HepG2 (cell line): Measurements from ENCODE around the gene PKP4. TPM values are rescaled to one million over a fixed set of nuclear protein-coding genes. Genes with fewer than 3 reads are reported as not detected.
"Not testable (repeated sequence)": the region's sequence is repeated elsewhere in the genome, so short reads cannot be mapped to it uniquely, and the experiment has no call there.

Experiments
- ATAC-seq: fragments of 200-7000 bp; cut with Tn5 transposase; 3 replicates; pipeline ENCODE4 v1.9.1; 2020; ENCODE audit warnings: mild to moderate bottlenecking, moderate library complexity
- BruUV-seq: library from RNA; stranded (reverse); fragments of 400-500 nt; replicated peaks from 2 replicates; lab custom pipeline; 2021; lab: Mats Ljungman, UMichigan
- CTCF ChIA-PET: fragments of 300-600 bp; formaldehyde crosslinking; extraction: SDS; loops from one replicate; lab custom pipeline; 2021; ENCODE audit warnings: low total read pairs, inconsistent platforms, low intra/inter-chr PET ratio; lab: Yijun Ruan, JAX
- POLR2A ChIA-PET: fragments of 350-600 bp; sonication (Branson Sonifier 250); formaldehyde crosslinking; loops from one replicate; lab custom pipeline; 2020; ENCODE audit warnings: antibody characterized with exemption, inconsistent platforms; lab: Yijun Ruan, JAX
- DNase-seq: peaks from one replicate; pipeline ENCODE4 v3.0.0-alpha.2; 2015; ENCODE audit warnings: low spot score
- FAIRE-seq: peaks from 3 replicates; lab custom pipeline; 2011; peaks lifted over from hg19 to GRCh38; lab: Jason Lieb, UNC
- H2AFZ ChIP-seq: one replicate; pipeline ENCODE4 v1.6.1; 2011; ENCODE audit warnings: low read length, inconsistent platforms
- H3K27ac ChIP-seq: fragments of 300-600 bp; 3 replicates; pipeline ENCODE4 v1.8.0; 2011; ENCODE audit warnings: mixed run types, mild to moderate bottlenecking, mixed read lengths, low read length, inconsistent platforms; ENCODE audit not compliant: insufficient read depth; ENCODE audit errors: extremely low read length
- H3K27me3 ChIP-seq, 2 experiments: fragments of 200-600 bp in 1 of 2; 2 replicates in 1 of 2; 3 replicates in 1 of 2; pipeline versions ENCODE4 v1.6.0 to v1.8.0; 2011; ENCODE audit warnings: low read length in 2 of 2, mild to moderate bottlenecking in 2 of 2, moderate library complexity in 2 of 2, inconsistent platforms in 1 of 2; ENCODE audit not compliant: insufficient read depth in 2 of 2, control insufficient read depth in 1 of 2
- H3K36me3 ChIP-seq, 2 experiments: fragments of 200-600 bp in 1 of 2; replicated peaks in 1 of 2; 2 replicates in 1 of 2; 3 replicates in 1 of 2; pipeline versions ENCODE4 v1.5.1 to v1.8.0; 2011; ENCODE audit warnings: low read length in 2 of 2, inconsistent platforms in 1 of 2; ENCODE audit not compliant: insufficient read depth in 2 of 2, control insufficient read depth in 1 of 2
- H3K4me1 ChIP-seq: 2 replicates; pipeline ENCODE4 v1.5.1; 2012; ENCODE audit warnings: low read length, inconsistent platforms; ENCODE audit not compliant: insufficient read depth
- H3K4me2 ChIP-seq: 2 replicates; pipeline ENCODE4 v1.6.0; 2011; ENCODE audit warnings: low read depth, low read length, inconsistent platforms
- H3K4me3 ChIP-seq, 3 experiments: fragments of 200-600 bp in 1 of 3; sonication (generic), shearing (Covaris generic) in 1 of 3; replicated peaks in 1 of 3; 2 replicates each; pipeline ENCODE4 v1.5.1; 2011 to 2016; ENCODE audit warnings: low read length in 3 of 3, inconsistent platforms in 2 of 3, low read depth in 2 of 3, mild to moderate bottlenecking in 2 of 3, control low read depth in 1 of 3, mixed read lengths in 1 of 3; ENCODE audit not compliant: insufficient read depth in 1 of 3
- H3K79me2 ChIP-seq: one replicate; pipeline ENCODE4 v1.6.1; 2011; ENCODE audit warnings: low read length, inconsistent platforms; ENCODE audit not compliant: insufficient read depth
- H3K9ac ChIP-seq: 2 replicates; pipeline ENCODE4 v1.6.0; 2011; ENCODE audit warnings: mild to moderate bottlenecking, low read depth, low read length, inconsistent platforms; ENCODE audit not compliant: insufficient read depth
- H3K9me3 ChIP-seq: 2 replicates; pipeline ENCODE4 v1.5.1; 2012; ENCODE audit warnings: mild to moderate bottlenecking, low read length
- H4K20me1 ChIP-seq: 2 replicates; pipeline ENCODE4 v1.6.0; 2011; ENCODE audit warnings: inconsistent platforms, mild to moderate bottlenecking, low read length, moderate library complexity; ENCODE audit not compliant: insufficient read depth
- ATF7 ChIP-seq, 2 experiments: fragments of 450-650 bp in 1 of 2; sonication (generic) in 1 of 2; formaldehyde crosslinking in 1 of 2; IDR thresholded peaks; 2 replicates each; pipeline versions ENCODE4 v1.4.0 to v1.6.1; 2016 to 2020; ENCODE audit warnings: antibody characterized with exemption in 1 of 2, mild to moderate bottlenecking in 1 of 2, missing genetic modification reagents in 1 of 2
- FOXA1 ChIP-seq, 2 experiments: fragments of 450-650 bp in 1 of 2; sonication (generic) in 1 of 2; formaldehyde crosslinking in 1 of 2; IDR thresholded peaks; 2 replicates each; pipeline versions ENCODE4 v1.4.0 to v1.6.1; 2016 to 2020; ENCODE audit warnings: missing genetic modification reagents in 1 of 2
- ZFP1 ChIP-seq: IDR thresholded peaks from 2 replicates; pipeline ENCODE4 v1.6.1; 2016
- WGBS: methylation state at CpG from one replicate; pipeline ENCODE4 v1.1.6; 2017; ENCODE audit warnings: low lambda C conversion rate; 5-methylcytosine and 5-hydroxymethylcytosine counted together
- in situ Hi-C: cut with HindIII; loops from 2 replicates; pipeline ENCODE4 v1.10.0; 2017; ENCODE audit warnings: low pct_unique_long_range_greater_than_20kb; ENCODE audit not compliant: extremely low pct_ligation_motif_present
- intact Hi-C: fragments of 100-400 bp; cut with micrococcal nuclease; formaldehyde crosslinking; loops from one replicate; pipeline ENCODE4 v1.10.0; 2022; ENCODE audit not compliant: unreplicated experiment
- polyA plus RNA-seq, 8 experiments: library from polyadenylated mRNA; depleted of rRNA in 3 of 8; stranded (reverse) in 7 of 8; unstranded in 1 of 8; fragments of >200 nt; fragmentation: Illumina TruSeq in 4 of 8; extraction: Trizol in 4 of 8; gene quantifications; 2 replicates each; pipeline versions ENCODE4 v1.2.1 to v1.2.3, GENCODE V29; 2011 to 2016; ENCODE audit warnings: low read depth in 4 of 8, missing spikeins in 1 of 8, mixed read lengths in 1 of 8; ENCODE audit not compliant: insufficient read depth in 1 of 8
- total RNA-seq, 5 experiments: library from RNA; depleted of rRNA; stranded (reverse); fragments of >200 nt; fragmentation: Illumina TruSeq; extraction: Trizol; gene quantifications; 2 replicates each; pipeline ENCODE4 v1.2.3, GENCODE V29; 2016; ENCODE audit warnings: low read depth in 1 of 5
- TF ChIP-seq, protein P1 (sequence below): fragments of 450-650 bp; IDR thresholded peaks from 2 replicates; pipeline ENCODE4 v1.6.1; 2016

Gene PKP4
- total and polyA plus RNA-seq, 2 of the 13 experiments (the other 11 are each of a cell fraction or from before 2014, with no cell fraction given), result 80.9 to 90.5 TPM

DNA sequence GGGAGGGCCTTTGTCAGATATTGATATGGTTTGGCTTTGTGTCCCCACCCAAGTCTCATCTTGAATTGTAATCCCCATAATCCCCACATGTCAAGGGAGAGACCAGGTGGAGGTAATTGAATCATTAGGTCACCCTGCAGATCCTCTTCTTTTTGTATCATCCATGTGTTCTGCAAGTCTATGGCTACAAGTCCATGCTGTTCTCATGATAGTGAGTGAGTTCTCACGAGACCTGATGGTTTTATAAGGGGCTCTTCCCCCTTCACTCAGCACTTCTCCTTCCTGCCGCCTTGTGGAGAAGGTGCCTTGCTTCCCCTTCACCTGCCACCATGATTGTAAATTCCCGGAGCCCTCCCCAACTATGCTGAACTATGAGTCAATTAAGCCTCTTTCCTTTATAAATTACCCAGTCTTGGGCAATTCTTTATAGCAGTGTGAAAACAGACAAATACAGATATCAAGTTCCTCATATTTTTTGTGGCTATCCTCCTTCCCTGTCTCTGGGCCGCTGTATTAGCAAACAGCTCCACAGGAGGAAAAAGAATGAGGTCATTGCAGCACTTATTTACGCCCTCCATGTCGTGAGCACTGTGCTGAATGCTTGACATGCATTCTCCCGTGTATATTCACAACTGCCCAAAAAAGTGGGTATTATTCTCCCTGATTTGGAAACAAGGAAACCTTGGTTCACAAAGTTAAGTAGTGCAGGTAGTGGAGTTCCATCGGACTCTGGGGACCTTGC, 248.1 kb downstream of the PKP4 start:
- H3K4me3 ChIP-seq; H3K36me3 ChIP-seq; H3K9ac ChIP-seq; H3K4me1 ChIP-seq; DNase-seq; ATAC-seq; in situ Hi-C loops; H4K20me1 ChIP-seq; intact Hi-C loops; BruUV-seq; CTCF ChIA-PET; FAIRE-seq; POLR2A ChIA-PET; H3K4me2 ChIP-seq; H2AFZ ChIP-seq; H3K79me2 ChIP-seq; H3K27ac ChIP-seq; TF ChIP-seq ATF7 (CRISPR knock-in tag; IDR thresholded peaks at IDR 0.05): not testable (repeated sequence)
- 24% methylated on average over 8 of the region's 8 CpGs for WGBS
- TF ChIP-seq, protein P1, sequence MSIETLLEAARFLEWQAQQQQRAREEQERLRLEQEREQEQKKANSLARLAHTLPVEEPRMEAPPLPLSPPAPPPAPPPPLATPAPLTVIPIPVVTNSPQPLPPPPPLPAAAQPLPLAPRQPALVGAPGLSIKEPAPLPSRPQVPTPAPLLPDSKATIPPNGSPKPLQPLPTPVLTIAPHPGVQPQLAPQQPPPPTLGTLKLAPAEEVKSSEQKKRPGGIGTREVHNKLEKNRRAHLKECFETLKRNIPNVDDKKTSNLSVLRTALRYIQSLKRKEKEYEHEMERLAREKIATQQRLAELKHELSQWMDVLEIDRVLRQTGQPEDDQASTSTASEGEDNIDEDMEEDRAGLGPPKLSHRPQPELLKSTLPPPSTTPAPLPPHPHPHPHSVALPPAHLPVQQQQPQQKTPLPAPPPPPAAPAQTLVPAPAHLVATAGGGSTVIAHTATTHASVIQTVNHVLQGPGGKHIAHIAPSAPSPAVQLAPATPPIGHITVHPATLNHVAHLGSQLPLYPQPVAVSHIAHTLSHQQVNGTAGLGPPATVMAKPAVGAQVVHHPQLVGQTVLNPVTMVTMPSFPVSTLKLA, result peak; percentile 79
- TF ChIP-seq ATF7 (IDR thresholded peaks at IDR 0.05), result 0 out of 2 replicates have a peak, but pooled peaks have one; percentile 4
- peaks cover 0 to 34% of the 10 kb centered on the region in 2 experiments; a peak in 2 of 5 replicates for H3K27me3 ChIP-seq
- peaks cover 19% of the 10 kb centered on the region for H3K9me3 ChIP-seq

DNA sequence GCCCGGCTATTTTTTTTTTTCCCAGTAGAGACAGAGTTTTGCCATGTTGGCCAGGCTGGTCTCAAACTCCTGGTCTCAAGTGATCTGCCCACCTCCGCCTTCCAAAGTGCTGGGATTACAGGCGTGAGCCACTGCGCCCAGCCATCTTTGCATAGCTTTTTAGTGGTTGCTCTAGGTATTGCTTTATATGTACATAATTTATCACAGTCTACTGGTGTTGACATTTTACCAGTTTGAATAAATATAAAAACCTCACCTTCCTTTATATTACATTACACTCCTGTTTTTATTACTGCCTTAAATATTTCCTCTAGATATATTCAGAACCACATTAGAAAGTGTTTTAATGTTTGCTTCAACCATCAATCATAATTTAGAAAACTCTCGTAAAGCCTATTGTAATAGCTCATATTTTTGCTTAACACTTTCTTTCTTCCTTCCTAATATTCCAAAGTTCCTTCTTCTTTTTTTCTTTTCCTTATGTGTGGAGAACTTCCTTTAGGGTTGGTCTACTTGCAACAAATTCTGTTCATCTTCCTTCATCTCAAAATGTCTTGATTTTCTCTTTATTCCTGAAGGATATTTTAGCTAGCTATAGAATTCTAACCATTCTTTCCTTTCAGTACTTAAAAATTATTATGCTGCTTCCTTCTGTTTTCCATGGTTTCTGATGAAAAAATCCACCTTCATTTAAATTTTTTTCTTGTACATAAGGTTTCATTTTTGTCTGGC, 256.2 kb downstream of the PKP4 start:
- intact Hi-C loops, result no loop called here
- H3K27ac ChIP-seq, result no peak overlapping the region
- in situ Hi-C loops, result no loop called here
- H3K4me1 ChIP-seq, result peaks cover 6% of the 10 kb centered on the region; the same call in 1 of the 2 replicates
- ATAC-seq, result no peak
- no peak overlapping the region for H2AFZ ChIP-seq
- no peaks in the 10 kb centered on the region for H3K36me3 ChIP-seq
- ChIA-PET CTCF (no interaction called here), POLR2A (no interaction called here)
- no peak for FAIRE-seq
- no peak overlapping the region for H3K9ac ChIP-seq
- H3K4me2 ChIP-seq, result no peak overlapping the region
- no peak overlapping the region for H3K4me3 ChIP-seq
- 19% methylated on average over 5 of the region's 5 CpGs for WGBS
- no peaks in the 10 kb centered on the region for H4K20me1 ChIP-seq
- no peaks in the 10 kb centered on the region for H3K79me2 ChIP-seq
- no peak for DNase-seq
- TF ChIP-seq ZFP1 (CRISPR knock-in tag) (peak; percentile 61; the same call in 1 of the 2 replicates), FOXA1 (IDR thresholded peaks at IDR 0.05) (no peak), FOXA1 (CRISPR knock-in tag; IDR thresholded peaks at IDR 0.05) (no peak)
- BruUV-seq, result no TSS peak
- peaks cover 12% of the 10 kb centered on the region for H3K9me3 ChIP-seq
- 0 out of 5 replicates have a peak, but pooled peaks cover 0 to 4% of the 10 kb centered on the region in 2 experiments for H3K27me3 ChIP-seq
